GM12892 (cell line): ENCODE data around the gene USP14.

Source experiments
- POLR2A ChIP-seq: IDR thresholded peaks from 2 replicates; pipeline ENCODE4 v1.6.1; 2011; ENCODE audit warnings: low read depth, low read length, control low read depth
- POLR2AphosphoS5 ChIP-seq: IDR thresholded peaks from 2 replicates; pipeline ENCODE4 v1.6.1; 2011; ENCODE audit warnings: low read depth, low read length, control low read depth

- TF ChIP-seq POLR2AphosphoS5: no peak
- TF ChIP-seq POLR2A: no peak
Measured at GRCh38 chr18:181711-182110, 23.4 kb downstream of the USP14 start.
